Measurements from ENCODE around the gene RNPEPL1.
"Not testable (repeated sequence)": the region's sequence is repeated elsewhere in the genome, so short reads cannot be mapped to it uniquely, and the experiment has no call there.

Gene RNPEPL1

DNA sequence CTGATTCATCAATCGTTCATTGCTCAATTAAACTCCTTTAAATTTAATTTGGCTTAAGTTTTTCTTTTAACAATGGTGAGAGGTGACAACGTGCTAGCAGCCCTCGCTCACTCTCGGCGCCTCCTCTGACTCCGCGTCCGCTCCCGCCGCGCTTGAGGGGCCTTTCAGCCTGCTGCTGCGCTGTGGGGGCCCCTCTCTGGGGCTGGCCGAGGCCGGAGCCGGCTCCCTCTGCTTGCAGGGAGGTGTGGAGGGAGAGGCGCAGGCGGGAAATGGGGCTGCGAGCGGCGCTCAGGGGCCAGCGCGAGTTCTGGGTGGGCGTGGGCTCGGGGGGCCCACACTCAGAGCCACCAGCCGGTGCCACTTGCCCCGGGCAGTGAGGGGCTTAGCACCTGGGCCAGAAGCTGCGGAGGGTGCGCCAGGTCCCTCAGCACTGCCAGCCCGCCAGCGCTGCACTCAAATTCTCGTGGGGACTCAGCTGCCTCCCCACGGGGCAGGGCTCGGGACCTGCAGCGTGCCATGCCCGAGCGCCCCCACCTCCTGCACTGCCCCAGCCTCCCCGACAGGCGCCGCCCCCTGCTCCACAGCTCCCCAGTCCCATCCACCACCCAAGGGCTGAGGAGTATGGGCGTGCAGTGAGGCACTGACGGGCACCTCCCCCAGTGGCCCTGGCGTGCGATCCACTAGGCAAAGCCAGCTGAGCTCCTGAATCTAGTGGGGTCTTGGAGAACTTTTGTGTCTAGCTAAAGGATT lies 30.1 kb upstream of the RNPEPL1 start:
- DNase-seq = no peak

DNA sequence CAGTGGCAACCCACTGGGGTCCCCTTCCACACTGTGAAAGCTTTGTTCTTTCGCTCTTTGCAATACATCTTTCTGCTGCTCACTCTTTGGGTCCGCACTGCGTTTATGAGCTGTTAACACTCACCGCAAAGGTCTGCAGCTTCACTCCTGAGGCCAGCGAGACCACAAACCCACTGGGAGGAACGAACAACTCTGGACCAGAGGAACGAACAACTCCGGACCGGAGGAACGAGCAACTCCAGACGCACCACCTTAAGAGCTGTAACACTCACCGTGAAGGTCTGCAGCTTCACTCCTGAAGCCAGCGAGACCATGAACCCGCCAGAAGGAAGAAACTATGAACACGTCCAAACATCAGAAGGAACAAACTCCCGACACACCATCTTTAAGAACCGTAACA lies 29.2 kb upstream of the RNPEPL1 start:
- DNase-seq = not testable (repeated sequence)

DNA sequence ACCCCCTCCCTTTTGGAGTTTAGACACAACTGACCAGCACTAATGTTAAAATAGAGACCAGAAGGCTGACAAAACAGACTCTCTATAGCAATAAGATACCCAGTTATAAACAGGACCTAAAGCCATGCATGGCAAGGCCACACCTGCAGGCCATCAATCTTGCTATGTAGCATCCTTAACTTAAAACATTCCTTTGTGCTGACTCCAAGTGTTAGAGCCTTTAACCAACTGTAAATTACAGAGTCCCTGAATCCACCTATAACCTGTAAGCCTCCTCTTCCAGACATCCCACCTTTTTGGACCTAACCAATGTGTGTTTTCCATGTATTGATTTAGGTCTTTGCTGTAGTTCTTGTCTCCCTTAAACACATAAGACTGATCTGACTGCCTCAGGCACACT lies 28.4 kb upstream of the RNPEPL1 start:
- no peak for DNase-seq

DNA sequence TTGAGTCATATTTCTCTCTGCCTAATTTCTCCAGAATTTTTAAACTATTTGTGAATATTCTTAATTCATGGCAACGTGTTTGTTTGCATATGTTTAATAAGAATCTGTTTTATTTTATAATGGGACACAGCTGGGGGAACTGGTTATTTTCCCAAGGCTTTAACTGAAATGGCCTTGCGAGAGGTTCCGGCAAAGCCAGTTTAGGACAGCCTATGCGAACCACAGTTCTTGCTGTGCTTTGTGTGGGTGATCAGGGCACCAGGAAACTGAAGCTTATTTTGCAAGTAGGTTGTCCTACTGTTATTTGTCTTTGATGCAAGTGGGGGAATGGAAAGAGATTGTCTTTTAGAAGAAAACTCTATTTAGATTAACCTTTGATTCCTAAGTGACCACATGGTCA lies 17.0 kb upstream of the RNPEPL1 start:
- DNase-seq = no peak

DNA sequence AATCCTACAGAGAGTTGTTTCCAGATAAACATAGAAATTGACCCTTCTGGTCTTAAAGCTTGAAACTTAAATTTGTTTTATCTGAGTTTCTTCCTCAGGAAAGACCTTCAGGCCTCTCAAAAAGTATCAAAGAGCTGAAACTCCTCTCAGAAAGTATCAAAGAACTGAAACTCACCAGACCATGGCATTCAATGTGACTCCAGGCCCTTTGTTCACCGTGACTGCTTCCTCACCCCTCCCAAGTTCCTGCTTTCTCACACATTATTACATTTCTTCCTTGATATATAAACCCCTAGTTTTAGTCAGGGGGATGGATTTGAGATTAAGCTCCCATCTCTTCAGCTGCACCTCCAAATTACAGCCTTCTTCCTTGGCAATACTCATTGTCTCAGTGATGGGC lies 16.5 kb upstream of the RNPEPL1 start:
- no peak for DNase-seq

- no peak for DNase-seq
Measured at GRCh38 chr2:240553956-240554480, 14.3 kb upstream of the RNPEPL1 start.

DNA sequence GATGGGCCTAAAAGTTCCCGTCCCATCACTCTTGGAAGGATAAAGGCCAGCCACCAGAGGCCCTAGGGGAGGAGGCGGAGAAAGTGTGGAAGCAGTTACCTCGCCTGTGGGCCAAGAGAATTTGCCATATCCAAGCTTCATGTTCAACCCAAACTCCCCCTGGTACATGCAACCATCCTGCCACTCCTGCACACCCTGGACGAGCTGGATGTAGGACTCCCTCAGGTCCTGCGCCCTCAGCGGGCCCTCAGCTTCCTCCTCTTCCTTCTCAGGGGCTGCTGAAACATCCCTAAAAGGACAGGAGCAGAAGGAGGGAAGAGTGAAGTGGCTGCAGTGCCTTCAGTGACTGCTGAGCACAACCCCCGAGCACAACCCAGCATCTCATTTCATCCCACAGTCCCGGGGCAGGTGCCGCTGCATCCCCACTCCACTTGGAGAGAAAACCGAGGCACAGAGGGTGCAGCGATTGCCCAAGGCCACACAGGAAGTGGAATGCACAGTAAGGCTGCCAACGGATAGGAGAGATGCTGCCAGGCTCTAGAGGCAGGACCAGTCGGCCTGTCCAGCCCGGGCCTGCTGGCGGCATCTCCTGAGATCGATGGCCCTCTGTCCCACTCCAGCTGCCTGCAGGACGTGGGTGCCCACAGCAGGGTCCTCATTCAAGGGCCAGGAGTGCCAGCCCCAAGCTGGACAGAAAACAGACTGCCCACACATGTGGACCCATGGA lies 13.4 kb upstream of the RNPEPL1 start:
- no peak for DNase-seq

DNA sequence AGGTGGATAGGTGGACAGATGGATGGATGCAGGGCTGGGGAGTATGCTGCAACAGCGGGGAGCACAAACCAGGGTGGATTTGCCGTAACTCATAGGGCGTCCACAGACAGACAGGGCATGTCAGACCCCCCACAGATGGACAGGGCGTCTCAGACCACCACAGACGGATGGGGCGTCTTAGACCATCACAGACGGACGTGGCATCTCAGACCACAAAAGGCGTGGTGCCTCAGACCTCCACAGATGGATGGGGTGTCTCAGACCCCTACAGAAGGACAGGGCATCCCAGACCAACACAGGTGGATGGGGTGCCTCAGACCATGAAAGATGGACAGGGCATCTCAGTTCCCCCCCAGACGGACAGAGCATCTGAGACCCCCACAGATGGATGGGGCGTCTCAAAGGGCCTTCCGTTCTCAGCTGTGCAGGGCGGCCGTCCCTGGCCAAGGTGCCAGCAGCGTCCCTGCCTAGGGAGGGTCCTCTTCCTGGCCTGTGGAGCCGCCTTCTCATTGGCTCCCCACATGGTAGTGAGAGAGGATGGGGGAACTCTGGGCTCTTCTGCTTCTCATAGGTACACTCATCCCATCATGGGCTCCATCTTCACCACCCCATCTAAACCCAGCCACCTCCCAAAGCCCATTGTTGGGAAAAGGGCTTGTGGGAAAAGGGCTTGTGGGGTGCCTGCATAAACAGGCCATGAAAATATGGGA lies 12.6 kb upstream of the RNPEPL1 start:
- DNase-seq = no peak

- peak; percentile 73 for DNase-seq
Measured at GRCh38 chr2:240556553-240557100, 11.7 kb upstream of the RNPEPL1 start.

GRCh38 chr2:240557101-240557751 lies 11.1 kb upstream of the RNPEPL1 start:
- DNase-seq = no peak

DNA sequence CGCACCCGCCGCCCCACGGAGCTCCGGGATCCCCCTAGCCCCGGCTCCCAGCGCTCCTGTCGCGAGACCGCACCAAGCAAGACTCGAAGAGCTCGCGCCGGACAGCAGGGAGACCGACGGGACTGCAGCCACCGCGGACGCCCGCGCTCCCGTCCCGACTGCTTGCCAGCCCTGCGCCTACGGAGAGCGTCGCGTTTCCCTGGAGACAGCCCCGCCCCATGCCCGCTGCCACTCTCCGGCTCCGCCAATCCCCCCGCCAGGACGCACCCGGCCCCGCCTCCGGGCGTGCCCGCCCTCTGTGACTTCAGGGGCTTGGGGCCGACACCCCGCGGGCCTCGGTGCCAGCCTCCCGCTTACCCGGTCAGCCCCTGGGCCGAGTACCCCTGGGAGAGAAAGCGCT lies 10.5 kb upstream of the RNPEPL1 start, which contains the start of gene ANKMY1:
ANKMY1 (minus strand) TSS at position 181 of the 400 bp plus-strand sequence. CDS start 653 bp downstream, outside the sequence.
- peak; percentile 65 for DNase-seq

GRCh38 chr2:240558236-240558761 lies 10.0 kb upstream of the RNPEPL1 start:
- DNase-seq = no peak

DNA sequence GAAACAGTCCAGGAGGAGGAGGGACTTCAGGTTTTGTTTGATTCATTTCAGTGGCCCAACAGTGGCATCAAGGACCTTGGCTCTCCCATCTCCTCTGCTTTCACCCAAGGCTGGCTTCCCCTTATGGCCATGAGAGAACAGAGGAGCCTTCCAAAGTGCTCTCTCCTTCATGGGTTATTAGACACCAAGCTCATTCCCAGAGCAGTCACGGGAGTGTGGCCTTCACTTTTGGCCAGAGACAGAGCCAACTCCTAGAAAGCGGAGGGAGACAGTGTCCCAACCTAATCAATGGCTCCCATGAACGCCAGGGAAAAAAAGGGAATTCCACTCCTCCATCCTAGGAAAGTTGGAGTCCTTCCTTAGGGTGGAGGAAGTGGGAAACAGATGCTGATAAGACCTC lies 9.0 kb upstream of the RNPEPL1 start:
- peak; percentile 9 for DNase-seq

- DNase-seq = peak; percentile 90
Measured at GRCh38 chr2:240560084-240560479, 8.2 kb upstream of the RNPEPL1 start, which contains the start of gene DUSP28. Gene DUSP28 (plus strand): TSS chr2:240560357. CDS start chr2:240560685, 328 bp downstream.

DNA sequence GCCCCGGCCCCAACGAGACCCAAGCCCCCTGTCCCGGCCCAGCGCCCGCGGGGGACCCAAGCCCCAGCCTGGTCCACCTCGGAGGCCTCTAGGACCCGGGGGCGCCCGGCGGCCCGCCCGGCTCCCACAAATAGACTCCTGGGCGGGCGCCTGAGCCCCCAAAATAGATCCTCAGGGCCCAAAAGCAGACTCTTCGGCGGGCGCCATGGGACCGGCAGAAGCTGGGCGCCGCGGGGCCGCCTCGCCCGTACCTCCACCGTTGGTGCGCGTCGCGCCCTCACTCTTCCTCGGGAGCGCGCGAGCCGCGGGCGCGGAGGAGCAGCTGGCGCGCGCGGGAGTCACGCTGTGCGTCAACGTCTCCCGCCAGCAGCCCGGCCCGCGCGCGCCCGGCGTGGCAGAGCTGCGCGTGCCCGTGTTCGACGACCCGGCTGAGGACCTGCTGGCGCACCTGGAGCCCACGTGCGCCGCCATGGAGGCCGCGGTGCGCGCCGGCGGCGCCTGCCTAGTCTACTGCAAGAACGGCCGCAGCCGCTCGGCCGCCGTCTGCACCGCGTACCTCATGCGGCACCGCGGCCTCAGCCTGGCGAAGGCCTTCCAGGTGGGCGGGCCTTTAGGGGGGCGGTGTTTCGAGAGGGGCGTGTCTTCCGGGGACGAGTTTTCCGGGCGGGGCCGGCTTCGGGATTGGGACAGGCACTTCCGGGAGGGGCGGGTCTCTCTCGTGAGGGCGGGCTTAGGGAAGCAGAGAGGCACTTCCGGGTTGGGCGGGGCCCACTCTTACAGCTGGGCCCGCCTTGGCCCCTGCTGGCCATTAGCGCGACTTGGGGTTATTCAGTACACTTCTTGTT lies 7.6 kb upstream of the RNPEPL1 start:
- DNase-seq = peak; percentile 100

DNA sequence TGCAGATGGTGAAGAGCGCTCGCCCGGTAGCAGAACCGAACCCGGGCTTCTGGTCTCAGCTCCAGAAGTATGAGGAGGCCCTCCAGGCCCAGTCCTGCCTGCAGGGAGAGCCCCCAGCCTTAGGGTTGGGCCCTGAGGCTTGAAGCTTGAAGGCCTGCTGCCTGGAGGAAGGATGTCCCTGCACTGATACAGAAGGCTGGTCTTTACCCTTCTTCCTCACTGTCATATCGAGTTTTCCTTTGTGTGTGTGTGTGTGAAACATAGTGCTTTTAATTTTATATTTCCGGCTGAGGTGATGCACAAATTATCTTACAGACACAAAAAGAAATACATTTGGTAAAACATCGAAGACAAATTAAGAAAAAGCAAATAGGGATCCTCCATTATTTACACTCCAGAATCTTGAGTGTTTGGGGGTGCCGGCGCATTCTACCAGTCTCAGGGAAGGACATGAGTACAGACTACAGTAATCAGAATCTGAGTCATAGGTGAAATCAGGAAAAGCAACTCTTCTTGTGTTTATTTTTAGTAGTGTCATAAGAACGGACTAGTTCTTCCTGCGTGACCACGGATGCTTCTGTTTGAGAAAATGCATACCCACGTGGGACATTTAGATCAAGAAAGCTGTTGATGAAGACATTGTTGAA lies 6.8 kb upstream of the RNPEPL1 start:
- peak; percentile 24 for DNase-seq

DNA sequence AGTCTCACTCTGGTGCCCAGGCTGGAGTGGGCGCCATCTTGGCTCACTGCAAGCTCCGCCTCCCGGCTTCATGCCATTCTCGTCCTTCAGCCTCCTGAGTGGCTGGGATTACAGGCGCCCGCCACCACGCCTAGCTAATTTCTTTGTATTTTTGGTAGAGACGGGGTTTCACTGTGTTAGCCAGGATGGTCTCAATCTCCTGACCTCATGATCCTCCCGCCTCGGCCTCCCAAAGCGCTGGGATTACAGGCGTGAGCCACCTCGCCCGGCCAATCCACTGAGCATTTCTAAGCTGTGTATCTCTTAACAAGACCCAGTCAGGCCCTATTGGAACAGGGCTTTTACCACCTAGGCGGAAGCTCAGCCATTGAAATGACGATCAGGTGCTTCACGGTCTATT lies 5.1 kb upstream of the RNPEPL1 start:
- DNase-seq = not testable (repeated sequence)

DNA sequence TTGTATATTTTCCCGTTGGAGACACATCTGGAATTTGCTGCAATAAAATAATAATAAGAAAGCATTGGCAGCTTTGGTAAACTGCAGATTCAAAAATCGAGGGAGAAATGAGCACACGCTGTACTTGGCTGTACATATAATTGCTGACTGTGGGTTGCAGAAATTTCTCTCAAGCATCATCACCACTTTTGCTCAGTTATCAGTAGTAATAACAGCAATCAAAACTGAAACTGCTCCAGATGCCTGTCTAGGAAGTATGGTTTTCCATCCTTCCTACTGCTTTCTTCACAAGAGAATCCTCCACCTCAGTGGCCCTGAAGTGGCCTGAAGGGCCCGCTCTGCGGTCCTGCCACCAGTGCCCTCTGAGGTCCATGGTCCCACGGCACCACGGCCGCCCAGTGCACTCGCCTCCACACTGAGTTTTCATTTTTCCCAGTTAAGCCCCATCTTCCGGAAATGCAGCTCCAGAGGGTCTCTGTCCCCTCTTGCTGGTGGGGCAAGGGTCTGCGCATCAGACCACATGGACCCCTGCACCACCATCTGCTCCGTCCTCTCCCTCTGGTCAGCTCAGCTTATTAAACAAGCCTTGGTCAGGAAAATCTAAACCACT lies 4.2 kb upstream of the RNPEPL1 start:
- no peak for DNase-seq

DNA sequence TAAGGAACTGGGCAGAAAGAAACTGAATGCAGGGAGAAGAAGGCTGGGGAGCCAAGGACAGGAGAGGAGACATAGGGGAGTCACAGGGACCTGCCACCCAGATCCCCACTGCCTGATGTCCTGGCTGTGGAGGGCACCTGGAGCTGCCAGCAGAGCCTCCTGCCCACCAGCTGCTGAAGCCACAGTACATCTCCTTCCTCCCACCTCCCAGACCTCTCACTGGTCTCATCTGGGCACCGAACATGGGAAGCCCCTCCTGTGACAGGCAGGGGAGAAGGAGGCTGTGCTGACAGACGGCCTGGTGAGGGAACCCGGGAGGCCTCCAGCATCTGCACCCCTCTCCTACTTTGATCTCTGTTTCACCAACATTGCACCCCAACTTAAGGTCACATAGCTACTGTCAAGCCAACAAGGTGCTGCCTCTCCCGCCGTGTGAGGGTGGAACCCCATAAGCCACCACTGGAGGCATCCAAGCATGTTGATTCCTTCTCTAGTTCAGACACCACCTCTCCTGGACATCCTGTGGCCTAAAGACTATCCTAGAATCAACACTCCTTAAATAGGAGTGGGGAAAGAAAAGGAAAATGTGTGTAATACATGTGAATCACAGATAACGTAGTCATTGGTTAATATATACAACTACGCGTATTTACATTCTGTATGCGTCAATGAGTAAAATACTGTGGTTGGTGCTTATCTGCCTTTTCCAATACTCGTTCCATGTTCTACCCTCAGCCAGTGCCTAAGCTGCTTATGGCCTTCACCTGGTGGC lies 3.5 kb upstream of the RNPEPL1 start:
- DNase-seq = peak; percentile 49
